HL-60 (cell line): ENCODE measurements around the gene TCTN1.
"Not testable (repeated sequence)": the region's sequence is repeated elsewhere in the genome, so short reads cannot be mapped to it uniquely, and the experiment has no call there.

Source experiments
- GABPA ChIP-seq: IDR thresholded peaks from 2 replicates; pipeline ENCODE4 v1.6.1; 2012; ENCODE audit warnings: low read depth
- POLR2AphosphoS5 ChIP-seq: IDR thresholded peaks from 2 replicates; pipeline ENCODE4 v1.6.1; 2012; ENCODE audit warnings: low read depth
- SPI1 ChIP-seq: IDR thresholded peaks from 2 replicates; pipeline ENCODE4 v1.6.1; 2012; ENCODE audit warnings: low read depth, mild to moderate bottlenecking, borderline replicate concordance
- TF ChIP-seq, protein P1 (sequence below): IDR thresholded peaks from one replicate; pipeline ENCODE4 v1.5.1; 2011; ENCODE audit warnings: low read length, control low read depth, inconsistent platforms; ENCODE audit not compliant: insufficient read depth
- TF ChIP-seq, protein P2 (sequence below): IDR thresholded peaks from 2 replicates; pipeline ENCODE4 v1.6.1; 2012; ENCODE audit warnings: low read depth; ENCODE audit not compliant: insufficient replicate concordance

DNA sequence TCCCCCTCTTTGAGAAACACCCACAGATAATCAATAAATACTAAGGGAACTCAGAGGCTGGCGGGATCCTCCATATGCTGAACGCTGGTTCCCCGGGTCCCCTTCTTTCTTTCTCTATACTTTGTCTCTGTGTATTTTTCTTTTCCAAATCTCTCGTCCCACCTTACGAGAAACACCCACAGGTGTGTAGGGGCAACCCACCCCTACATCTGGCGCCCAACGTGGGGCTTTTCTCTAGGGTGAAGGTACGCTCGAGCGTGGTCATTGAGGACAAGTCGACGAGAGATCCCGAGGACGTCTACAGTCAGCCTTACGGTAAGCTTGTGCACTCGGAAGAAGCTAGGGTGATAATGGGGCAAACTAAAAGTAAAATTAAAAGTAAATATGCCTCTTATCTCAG is 43.1 kb upstream of the TCTN1 start:
- TF ChIP-seq, protein P1, sequence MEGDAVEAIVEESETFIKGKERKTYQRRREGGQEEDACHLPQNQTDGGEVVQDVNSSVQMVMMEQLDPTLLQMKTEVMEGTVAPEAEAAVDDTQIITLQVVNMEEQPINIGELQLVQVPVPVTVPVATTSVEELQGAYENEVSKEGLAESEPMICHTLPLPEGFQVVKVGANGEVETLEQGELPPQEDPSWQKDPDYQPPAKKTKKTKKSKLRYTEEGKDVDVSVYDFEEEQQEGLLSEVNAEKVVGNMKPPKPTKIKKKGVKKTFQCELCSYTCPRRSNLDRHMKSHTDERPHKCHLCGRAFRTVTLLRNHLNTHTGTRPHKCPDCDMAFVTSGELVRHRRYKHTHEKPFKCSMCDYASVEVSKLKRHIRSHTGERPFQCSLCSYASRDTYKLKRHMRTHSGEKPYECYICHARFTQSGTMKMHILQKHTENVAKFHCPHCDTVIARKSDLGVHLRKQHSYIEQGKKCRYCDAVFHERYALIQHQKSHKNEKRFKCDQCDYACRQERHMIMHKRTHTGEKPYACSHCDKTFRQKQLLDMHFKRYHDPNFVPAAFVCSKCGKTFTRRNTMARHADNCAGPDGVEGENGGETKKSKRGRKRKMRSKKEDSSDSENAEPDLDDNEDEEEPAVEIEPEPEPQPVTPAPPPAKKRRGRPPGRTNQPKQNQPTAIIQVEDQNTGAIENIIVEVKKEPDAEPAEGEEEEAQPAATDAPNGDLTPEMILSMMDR = not testable (repeated sequence)
- not testable (repeated sequence) for TF ChIP-seq POLR2AphosphoS5, SPI1, GABPA
- TF ChIP-seq, protein P2, sequence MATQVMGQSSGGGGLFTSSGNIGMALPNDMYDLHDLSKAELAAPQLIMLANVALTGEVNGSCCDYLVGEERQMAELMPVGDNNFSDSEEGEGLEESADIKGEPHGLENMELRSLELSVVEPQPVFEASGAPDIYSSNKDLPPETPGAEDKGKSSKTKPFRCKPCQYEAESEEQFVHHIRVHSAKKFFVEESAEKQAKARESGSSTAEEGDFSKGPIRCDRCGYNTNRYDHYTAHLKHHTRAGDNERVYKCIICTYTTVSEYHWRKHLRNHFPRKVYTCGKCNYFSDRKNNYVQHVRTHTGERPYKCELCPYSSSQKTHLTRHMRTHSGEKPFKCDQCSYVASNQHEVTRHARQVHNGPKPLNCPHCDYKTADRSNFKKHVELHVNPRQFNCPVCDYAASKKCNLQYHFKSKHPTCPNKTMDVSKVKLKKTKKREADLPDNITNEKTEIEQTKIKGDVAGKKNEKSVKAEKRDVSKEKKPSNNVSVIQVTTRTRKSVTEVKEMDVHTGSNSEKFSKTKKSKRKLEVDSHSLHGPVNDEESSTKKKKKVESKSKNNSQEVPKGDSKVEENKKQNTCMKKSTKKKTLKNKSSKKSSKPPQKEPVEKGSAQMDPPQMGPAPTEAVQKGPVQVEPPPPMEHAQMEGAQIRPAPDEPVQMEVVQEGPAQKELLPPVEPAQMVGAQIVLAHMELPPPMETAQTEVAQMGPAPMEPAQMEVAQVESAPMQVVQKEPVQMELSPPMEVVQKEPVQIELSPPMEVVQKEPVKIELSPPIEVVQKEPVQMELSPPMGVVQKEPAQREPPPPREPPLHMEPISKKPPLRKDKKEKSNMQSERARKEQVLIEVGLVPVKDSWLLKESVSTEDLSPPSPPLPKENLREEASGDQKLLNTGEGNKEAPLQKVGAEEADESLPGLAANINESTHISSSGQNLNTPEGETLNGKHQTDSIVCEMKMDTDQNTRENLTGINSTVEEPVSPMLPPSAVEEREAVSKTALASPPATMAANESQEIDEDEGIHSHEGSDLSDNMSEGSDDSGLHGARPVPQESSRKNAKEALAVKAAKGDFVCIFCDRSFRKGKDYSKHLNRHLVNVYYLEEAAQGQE = not testable (repeated sequence)
